ENCODE data around the gene GALNT16.

Gene GALNT16

GRCh38 chr14:69282448-69282847 lies 22.5 kb downstream of the GALNT16 start:
- H3K79me2 ChIP-seq (ENCODE audit: low read length): no peaks in the 10 kb centered on the region
- no peaks in the 10 kb centered on the region for H3K4me1 ChIP-seq (ENCODE audit: low read length)
- H3K9me2 ChIP-seq (replicated peaks; ENCODE audit: insufficient read depth, low read length): no peaks in the 10 kb centered on the region
- no peak overlapping the region for H3K27ac ChIP-seq (ENCODE audit: low read length)
- no peak for DNase-seq
- no peak overlapping the region for H3K4me3 ChIP-seq (ENCODE audit: low read length)
- no peaks in the 10 kb centered on the region for H3K9me3 ChIP-seq (replicated peaks; ENCODE audit: insufficient read depth, low read length)
- H3K27me3 ChIP-seq (replicated peaks; ENCODE audit: insufficient read depth, low read length): no peaks in the 10 kb centered on the region
- H3K4me2 ChIP-seq (ENCODE audit: low read depth, low read length): no peak overlapping the region
- H3F3A ChIP-seq (ENCODE audit: insufficient read depth, low read length): no peaks in the 10 kb centered on the region
- no peak overlapping the region for H3K9ac ChIP-seq (ENCODE audit: low read length)
- TF ChIP-seq EZH2 (optimal IDR thresholded peaks at IDR 0.05; ENCODE audit: low read depth, low read length) (no peak), CTCF (IDR thresholded peaks at IDR 0.05; ENCODE audit: low read length) (no peak), EZH2phosphoT487 (IDR thresholded peaks at IDR 0.05; ENCODE audit: low read length) (no peak)
- H4K20me1 ChIP-seq (ENCODE audit: insufficient read depth, low read length): no peaks in the 10 kb centered on the region
- no peaks in the 10 kb centered on the region for H3K36me3 ChIP-seq (replicated peaks; ENCODE audit: insufficient read depth, low read length)
- H2AFZ ChIP-seq (ENCODE audit: low read length): no peak overlapping the region

GRCh38 chr14:69284170-69284569 lies 24.2 kb downstream of the GALNT16 start:
- DNase-seq: no peak
- Histone ChIP-seq H3K27ac (ENCODE audit: low read length) (no peak overlapping the region), H3K4me3 (ENCODE audit: low read length) (no peak overlapping the region), H3F3A (ENCODE audit: insufficient read depth, low read length) (no peaks in the 10 kb centered on the region), H3K9me2 (replicated peaks; ENCODE audit: insufficient read depth, low read length) (no peaks in the 10 kb centered on the region), H3K9me3 (replicated peaks; ENCODE audit: insufficient read depth, low read length) (no peaks in the 10 kb centered on the region), H3K4me2 (ENCODE audit: low read depth, low read length) (no peak overlapping the region), H3K79me2 (ENCODE audit: low read length) (no peaks in the 10 kb centered on the region), H2AFZ (ENCODE audit: low read length) (no peak overlapping the region), H3K36me3 (replicated peaks; ENCODE audit: insufficient read depth, low read length) (no peaks in the 10 kb centered on the region), H3K4me1 (ENCODE audit: low read length) (no peaks in the 10 kb centered on the region), H3K9ac (ENCODE audit: low read length) (no peak overlapping the region), H4K20me1 (ENCODE audit: insufficient read depth, low read length) (no peaks in the 10 kb centered on the region), H3K27me3 (replicated peaks; ENCODE audit: insufficient read depth, low read length) (no peaks in the 10 kb centered on the region)
- TF ChIP-seq CTCF (IDR thresholded peaks at IDR 0.05; ENCODE audit: low read length) (no peak), EZH2phosphoT487 (IDR thresholded peaks at IDR 0.05; ENCODE audit: low read length) (no peak), EZH2 (optimal IDR thresholded peaks at IDR 0.05; ENCODE audit: low read depth, low read length) (no peak)

- no peak overlapping the region for H3K4me2 ChIP-seq (ENCODE audit: low read depth, low read length)
- H3K27ac ChIP-seq (ENCODE audit: low read length): no peak overlapping the region
- DNase-seq: no peak
- H3K9me3 ChIP-seq (replicated peaks; ENCODE audit: insufficient read depth, low read length): no peaks in the 10 kb centered on the region
- H3K79me2 ChIP-seq (ENCODE audit: low read length): no peaks in the 10 kb centered on the region
- H3K36me3 ChIP-seq (replicated peaks; ENCODE audit: insufficient read depth, low read length): no peaks in the 10 kb centered on the region
- H3F3A ChIP-seq (ENCODE audit: insufficient read depth, low read length): no peaks in the 10 kb centered on the region
- no peak overlapping the region for H2AFZ ChIP-seq (ENCODE audit: low read length)
- no peaks in the 10 kb centered on the region for H4K20me1 ChIP-seq (ENCODE audit: insufficient read depth, low read length)
- H3K4me3 ChIP-seq (ENCODE audit: low read length): no peak overlapping the region
- H3K4me1 ChIP-seq (ENCODE audit: low read length): no peaks in the 10 kb centered on the region
- no peak overlapping the region for H3K9ac ChIP-seq (ENCODE audit: low read length)
- TF ChIP-seq EZH2phosphoT487 (IDR thresholded peaks at IDR 0.05; ENCODE audit: low read length): no peak
- TF ChIP-seq CTCF (IDR thresholded peaks at IDR 0.05; ENCODE audit: low read length): no peak
- TF ChIP-seq EZH2 (optimal IDR thresholded peaks at IDR 0.05; ENCODE audit: low read depth, low read length): no peak
- no peaks in the 10 kb centered on the region for H3K27me3 ChIP-seq (replicated peaks; ENCODE audit: insufficient read depth, low read length)
- H3K9me2 ChIP-seq (replicated peaks; ENCODE audit: insufficient read depth, low read length): no peaks in the 10 kb centered on the region
These were observed 25.8 kb downstream of the GALNT16 start for GRCh38 chr14:69285661-69286255.

Data from MM.1S (cell line).